Left lung (tissue), 10 donors: ENCODE measurements around the gene MAK. TPM values are rescaled to one million over a fixed set of nuclear protein-coding genes. Genes with fewer than 3 reads are reported as not detected.
"Not testable (repeated sequence)": the region's sequence is repeated elsewhere in the genome, so short reads cannot be mapped to it uniquely, and the experiment has no call there.

ENCODE experiments used
- ATAC-seq: fragments of 200-7000 bp; cut with Tn5 transposase; one replicate; pipeline ENCODE4 v1.9.1; 2020; ENCODE audit warnings: moderate library complexity
- DNase-seq, 4 donors: peaks; one replicate each; pipeline ENCODE4 v3.0.0-alpha.2; 2013 to 2020
- H3K27ac ChIP-seq, 2 donors: fragments of 200-600 bp; sonication (generic) in 1 of 2; one replicate each; pipeline versions ENCODE4 v1.5.0 to v1.8.0; 2020 to 2021
- H3K27me3 ChIP-seq, 2 donors: fragments of 200-600 bp; sonication (generic) in 1 of 2; one replicate each; pipeline versions ENCODE4 v1.5.0 to v1.8.0; 2020 to 2021
- H3K36me3 ChIP-seq, 2 donors: fragments of 200-600 bp; sonication (generic) in 1 of 2; one replicate each; pipeline versions ENCODE4 v1.5.0 to v1.8.0; 2020 to 2021
- H3K4me1 ChIP-seq, 2 donors: fragments of 200-600 bp; one replicate each; pipeline ENCODE4 v1.8.0; 2021
- H3K4me3 ChIP-seq, 2 donors: fragments of 200-600 bp; sonication (generic) in 1 of 2; one replicate each; pipeline versions ENCODE4 v1.5.0 to v1.8.0; 2020 to 2021; ENCODE audit warnings: mild to moderate bottlenecking in 1 of 2
- H3K9me3 ChIP-seq, 2 donors: fragments of 200-600 bp; sonication (generic) in 1 of 2; one replicate each; pipeline versions ENCODE4 v1.5.0 to v1.8.0; 2020 to 2021
- intact Hi-C, 2 donors: fragments of 100-400 bp; cut with DNase I; formaldehyde crosslinking; loops; one replicate each; pipeline versions ENCODE4 v1.11.2 to v1.14.2; 2022
- polyA plus RNA-seq, 6 donors: library from polyadenylated mRNA; unstranded; fragments of 120-200 nt; gene quantifications; one replicate each; pipeline ENCODE4 v1.2.1, GENCODE V29; 2013; ENCODE audit not compliant: insufficient read length in 6 of 6
- total RNA-seq, 2 donors: library from RNA; stranded (reverse); fragmentation: NEBNext Ultra II Directional; extraction: Animal tissue kit (Norgen Biotek cat#: 25700); gene quantifications; one replicate each; pipeline ENCODE4 v1.2.1, GENCODE V29; 2021
- TF ChIP-seq, protein P1 (sequence below), 2 donors: fragments of 200-600 bp; sonication (generic) in 1 of 2; IDR thresholded peaks; one replicate each; pipeline versions ENCODE4 v1.5.0 to v1.8.0; 2021; ENCODE audit warnings: antibody characterized with exemption in 2 of 2
- donor health status: DM: no; HTN: yes; CAD: no.
- donor health status: DM: no; HTN: no; CAD: no.

MAK gene
- total and polyA plus RNA-seq, 8 donors: 0.26 to 3.8 (median 2.7) TPM

DNA sequence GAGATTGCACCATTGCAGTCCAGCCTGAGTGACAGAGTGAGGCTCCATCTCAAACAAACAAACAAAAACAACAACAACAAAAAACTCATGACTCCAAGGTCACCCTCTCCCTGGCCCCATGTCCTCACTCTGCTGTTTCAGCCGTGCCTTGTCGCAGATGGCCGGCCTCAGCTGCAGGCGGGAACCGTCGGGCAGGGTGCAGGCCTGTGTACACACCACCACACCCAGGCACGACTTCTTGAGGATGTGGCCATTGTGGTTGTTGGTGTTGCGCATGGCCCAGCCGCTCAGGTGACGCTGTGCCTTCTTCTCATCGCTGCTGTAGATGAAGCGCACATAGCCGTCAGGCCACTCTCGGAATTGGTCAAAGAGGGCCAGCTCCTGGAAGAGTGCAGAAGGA is 38.7 kb upstream of the MAK start:
- Histone ChIP-seq H3K36me3 (no peaks in the 10 kb centered on the region), H3K27ac (no peak overlapping the region), H3K4me1 (no peaks in the 10 kb centered on the region), H3K9me3 (no peaks in the 10 kb centered on the region), H3K27me3 (peaks cover 17 to 26% of the 10 kb centered on the region in 2 donors), H3K4me3 (no peak overlapping the region)
- DNase-seq (no peak), ATAC-seq (no peak)
- intact Hi-C loops: no loop called here
- TF ChIP-seq, protein P1, sequence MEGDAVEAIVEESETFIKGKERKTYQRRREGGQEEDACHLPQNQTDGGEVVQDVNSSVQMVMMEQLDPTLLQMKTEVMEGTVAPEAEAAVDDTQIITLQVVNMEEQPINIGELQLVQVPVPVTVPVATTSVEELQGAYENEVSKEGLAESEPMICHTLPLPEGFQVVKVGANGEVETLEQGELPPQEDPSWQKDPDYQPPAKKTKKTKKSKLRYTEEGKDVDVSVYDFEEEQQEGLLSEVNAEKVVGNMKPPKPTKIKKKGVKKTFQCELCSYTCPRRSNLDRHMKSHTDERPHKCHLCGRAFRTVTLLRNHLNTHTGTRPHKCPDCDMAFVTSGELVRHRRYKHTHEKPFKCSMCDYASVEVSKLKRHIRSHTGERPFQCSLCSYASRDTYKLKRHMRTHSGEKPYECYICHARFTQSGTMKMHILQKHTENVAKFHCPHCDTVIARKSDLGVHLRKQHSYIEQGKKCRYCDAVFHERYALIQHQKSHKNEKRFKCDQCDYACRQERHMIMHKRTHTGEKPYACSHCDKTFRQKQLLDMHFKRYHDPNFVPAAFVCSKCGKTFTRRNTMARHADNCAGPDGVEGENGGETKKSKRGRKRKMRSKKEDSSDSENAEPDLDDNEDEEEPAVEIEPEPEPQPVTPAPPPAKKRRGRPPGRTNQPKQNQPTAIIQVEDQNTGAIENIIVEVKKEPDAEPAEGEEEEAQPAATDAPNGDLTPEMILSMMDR (IDR thresholded peaks at IDR 0.05): no peak

DNA sequence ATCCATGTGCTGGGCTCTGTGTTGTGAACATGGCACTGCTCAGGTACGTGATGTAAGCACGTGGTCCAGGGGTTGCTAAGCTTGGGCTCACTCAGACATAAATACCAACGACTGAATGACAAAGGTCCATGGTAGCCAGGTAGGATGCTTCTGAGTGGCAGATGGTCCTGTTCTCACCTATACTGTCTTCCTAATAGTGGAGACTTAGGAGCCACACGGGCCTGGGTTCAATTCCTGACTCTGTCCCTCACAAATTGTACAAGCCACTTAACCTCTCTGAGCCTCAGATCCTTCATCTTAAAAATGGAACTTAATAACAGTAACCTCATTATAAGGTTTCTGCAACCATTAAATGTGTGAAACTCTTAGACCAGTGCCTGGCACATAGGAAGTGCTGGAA is 36.7 kb upstream of the MAK start:
- Histone ChIP-seq H3K4me3 (no peak overlapping the region), H3K36me3 (no peaks in the 10 kb centered on the region), H3K27me3 (peaks cover 0 to 6% of the 10 kb centered on the region in 2 donors), H3K4me1 (no peaks in the 10 kb centered on the region), H3K9me3 (no peaks in the 10 kb centered on the region), H3K27ac (no peak overlapping the region)
- ATAC-seq (no peak), DNase-seq (no peak)
- TF ChIP-seq, protein P1 (IDR thresholded peaks at IDR 0.05): no peak
- intact Hi-C loops: no loop called here

DNA sequence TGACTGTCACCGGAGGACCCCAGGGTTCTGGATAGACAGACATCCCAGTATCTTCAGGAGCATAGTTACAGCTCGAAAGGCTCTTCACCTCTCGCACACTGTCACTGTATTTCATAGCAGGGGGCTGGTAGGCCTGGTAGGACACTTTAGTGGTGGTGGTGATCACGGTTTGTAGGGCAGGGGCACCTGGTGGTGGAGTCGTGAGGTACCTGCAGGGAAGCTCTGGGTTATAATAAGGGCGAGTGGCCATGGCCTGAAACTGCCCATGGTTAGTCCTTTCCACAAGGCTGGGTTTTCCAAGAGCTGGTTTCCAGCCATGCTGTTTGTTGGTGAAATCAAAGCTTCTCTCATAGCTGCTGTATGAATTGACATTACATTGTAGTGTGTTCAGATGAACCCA is 35.9 kb upstream of the MAK start:
- no peak for DNase-seq

DNA sequence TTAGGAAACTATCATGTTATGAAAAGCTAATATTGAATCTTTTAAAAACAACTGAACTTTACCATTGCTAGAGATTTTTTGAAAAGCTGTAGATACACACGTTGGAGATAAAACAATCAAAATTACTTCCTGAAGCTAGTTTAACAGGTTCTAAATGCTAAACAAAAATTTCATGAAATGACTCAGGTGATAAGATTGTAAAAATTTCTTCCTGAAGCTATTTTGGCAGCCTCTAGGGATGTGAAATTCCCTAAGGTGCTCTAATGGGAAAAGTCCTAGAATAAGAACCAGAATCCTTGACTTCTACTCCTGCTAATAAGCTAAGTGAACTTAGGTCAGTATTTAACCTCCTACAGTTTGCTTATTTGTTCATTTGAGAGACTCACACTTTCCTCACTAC is 35.0 kb upstream of the MAK start:
- no peak overlapping the region for H3K4me3 ChIP-seq
- TF ChIP-seq, protein P1 (IDR thresholded peaks at IDR 0.05): no peak
- DNase-seq (no peak), ATAC-seq (no peak)
- no peaks in the 10 kb centered on the region for H3K4me1 ChIP-seq
- H3K27ac ChIP-seq: no peak overlapping the region
- intact Hi-C loops: no loop called here
- H3K9me3 ChIP-seq: no peaks in the 10 kb centered on the region
- H3K36me3 ChIP-seq: no peaks in the 10 kb centered on the region
- H3K27me3 ChIP-seq: no peaks in the 10 kb centered on the region

More for the DNA sequence above, 35.9 kb upstream of the MAK start:
- Histone ChIP-seq H3K27ac (no peak overlapping the region), H3K27me3 (no peaks in the 10 kb centered on the region), H3K36me3 (no peaks in the 10 kb centered on the region), H3K4me1 (no peaks in the 10 kb centered on the region), H3K9me3 (no peaks in the 10 kb centered on the region), H3K4me3 (no peak overlapping the region)
- TF ChIP-seq, protein P1 (IDR thresholded peaks at IDR 0.05): no peak
- intact Hi-C loops: no loop called here
- ATAC-seq: no peak

DNA sequence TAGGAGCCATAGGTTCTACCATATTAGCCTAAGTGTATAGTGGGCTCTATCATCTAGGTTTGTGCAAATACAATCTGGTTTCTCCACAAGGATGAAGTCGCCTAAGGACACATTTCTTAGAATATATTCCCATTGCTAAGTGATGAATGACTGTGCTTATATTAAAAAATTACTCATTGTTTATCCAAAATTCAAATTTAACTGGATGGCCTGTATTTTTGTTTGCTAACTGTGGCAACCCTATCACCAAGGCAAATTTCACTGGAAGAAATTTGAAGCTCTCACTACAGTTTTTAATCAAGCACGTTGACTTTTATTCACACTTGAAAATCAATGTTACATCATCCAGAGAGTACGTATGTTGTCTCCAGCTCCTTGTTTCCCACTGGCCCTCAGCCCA is 29.6 kb upstream of the MAK start:
- H3K4me1 ChIP-seq: no peaks in the 10 kb centered on the region
- no peaks in the 10 kb centered on the region for H3K9me3 ChIP-seq
- ATAC-seq (no peak), DNase-seq (no peak)
- intact Hi-C loops: no loop called here
- H3K36me3 ChIP-seq: no peaks in the 10 kb centered on the region
- H3K4me3 ChIP-seq: no peak overlapping the region
- no peaks in the 10 kb centered on the region for H3K27me3 ChIP-seq
- H3K27ac ChIP-seq: no peak overlapping the region
- TF ChIP-seq, protein P1 (IDR thresholded peaks at IDR 0.05): no peak

DNA sequence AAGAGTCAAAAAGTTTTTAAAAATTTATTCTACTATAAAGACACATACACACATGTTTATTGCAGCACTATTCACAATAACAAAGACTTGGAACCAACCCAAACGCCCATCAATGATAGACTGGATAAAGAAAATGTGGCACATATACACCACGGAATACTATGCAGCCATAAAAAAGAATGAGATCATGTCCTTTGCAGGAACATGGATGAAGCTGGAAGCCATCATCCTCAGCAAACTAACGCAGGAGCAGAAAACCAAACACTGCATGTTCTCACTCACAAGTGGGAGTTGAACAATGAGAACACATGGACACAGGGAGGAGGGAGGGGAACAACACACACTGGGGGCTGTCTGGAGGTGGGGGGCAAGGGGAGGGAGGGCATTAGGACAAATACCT is 28.4 kb upstream of the MAK start:
- ATAC-seq, H3K9me3 ChIP-seq, H3K4me1 ChIP-seq, H3K27me3 ChIP-seq, H3K27ac ChIP-seq, intact Hi-C loops, H3K4me3 ChIP-seq, DNase-seq, H3K36me3 ChIP-seq: not testable (repeated sequence)

DNA sequence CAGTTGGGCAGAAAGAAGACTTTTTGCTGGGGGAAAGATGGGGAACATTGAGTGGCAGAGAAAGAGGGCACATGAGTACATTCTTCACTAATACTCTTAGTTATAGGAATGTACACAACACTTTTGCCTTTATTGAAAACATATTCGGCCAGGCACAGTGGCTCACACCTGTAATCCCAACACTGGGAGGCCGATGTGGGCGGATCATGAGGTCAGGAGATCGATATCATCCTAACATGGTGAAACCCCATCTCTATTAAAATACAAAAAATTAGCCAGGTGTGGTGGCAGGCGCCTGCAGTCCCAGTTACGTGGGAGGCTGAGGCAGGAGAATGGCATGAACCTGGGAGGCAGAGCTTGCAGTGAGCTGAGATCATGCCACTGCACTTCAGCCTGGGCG is 24.7 kb upstream of the MAK start:
- H3K4me3 ChIP-seq, H3K9me3 ChIP-seq, intact Hi-C loops, ATAC-seq, DNase-seq, H3K27ac ChIP-seq, H3K27me3 ChIP-seq, H3K4me1 ChIP-seq, H3K36me3 ChIP-seq: not testable (repeated sequence)
